Measurements from ENCODE around the gene DTD1. TPM values are rescaled to one million over a fixed set of nuclear protein-coding genes. Genes with fewer than 3 reads are reported as not detected.
A peak's percentile ranks its signal among the peaks of the same experiment; 100 is the strongest.

Gene DTD1
- total RNA-seq, 1 donor from 2014 or later, result 23.7 TPM

- no peaks in the 10 kb centered on the region for H3K36me3 Mint-ChIP-seq
- peak overlapping the region; percentile 52 for H3K27ac Mint-ChIP-seq
Measured at GRCh38 chr20:18671203-18671710, 83.4 kb downstream of the DTD1 start.

GRCh38 chr20:18672834-18673233 is 85.0 kb downstream of the DTD1 start:
- TF ChIP-seq CTCF (IDR thresholded peaks at IDR 0.05; ENCODE audit: unreplicated experiment), result no peak
- Mint-ChIP-seq H3K27ac (no peak overlapping the region), H3K27me3 (ENCODE audit: low read depth) (no peaks in the 10 kb centered on the region), H3K36me3 (no peaks in the 10 kb centered on the region), H3K4me1 (peaks cover 31% of the 10 kb centered on the region), H3K4me3 (no peak overlapping the region), H3K9me3 (no peaks in the 10 kb centered on the region)
- DNase-seq (ENCODE audit: low spot score in 2 of 2, unreplicated experiment in 2 of 2), result no peak

More at GRCh38 chr20:18671203-18671710, 83.4 kb downstream of the DTD1 start:
- Mint-ChIP-seq H3K9me3 (no peaks in the 10 kb centered on the region), H3K4me3 (no peak overlapping the region), H3K27me3 (ENCODE audit: low read depth) (no peaks in the 10 kb centered on the region), H3K4me1 (peaks cover 32% of the 10 kb centered on the region)
- TF ChIP-seq CTCF (IDR thresholded peaks at IDR 0.05; ENCODE audit: unreplicated experiment), result no peak
- DNase-seq (ENCODE audit: low spot score in 2 of 2, unreplicated experiment in 2 of 2), result no peak

- Mint-ChIP-seq H3K4me1 (peaks cover 11% of the 10 kb centered on the region), H3K27me3 (ENCODE audit: low read depth) (no peaks in the 10 kb centered on the region), H3K27ac (no peak overlapping the region), H3K4me3 (no peak overlapping the region), H3K36me3 (no peaks in the 10 kb centered on the region), H3K9me3 (no peaks in the 10 kb centered on the region)
- TF ChIP-seq CTCF (IDR thresholded peaks at IDR 0.05; ENCODE audit: unreplicated experiment), result no peak
- no peak for DNase-seq (ENCODE audit: low spot score in 2 of 2, unreplicated experiment in 2 of 2)
Measured at GRCh38 chr20:18676396-18676795, 88.5 kb downstream of the DTD1 start.

GRCh38 chr20:18677126-18677525 is 89.3 kb downstream of the DTD1 start:
- no peak for TF ChIP-seq CTCF (IDR thresholded peaks at IDR 0.05; ENCODE audit: unreplicated experiment)
- Mint-ChIP-seq H3K36me3 (no peaks in the 10 kb centered on the region), H3K27me3 (ENCODE audit: low read depth) (no peaks in the 10 kb centered on the region), H3K9me3 (no peaks in the 10 kb centered on the region), H3K4me3 (no peak overlapping the region), H3K27ac (no peak overlapping the region), H3K4me1 (peaks cover 8% of the 10 kb centered on the region)
- DNase-seq (ENCODE audit: low spot score in 2 of 2, unreplicated experiment in 2 of 2), result no peak

DNA sequence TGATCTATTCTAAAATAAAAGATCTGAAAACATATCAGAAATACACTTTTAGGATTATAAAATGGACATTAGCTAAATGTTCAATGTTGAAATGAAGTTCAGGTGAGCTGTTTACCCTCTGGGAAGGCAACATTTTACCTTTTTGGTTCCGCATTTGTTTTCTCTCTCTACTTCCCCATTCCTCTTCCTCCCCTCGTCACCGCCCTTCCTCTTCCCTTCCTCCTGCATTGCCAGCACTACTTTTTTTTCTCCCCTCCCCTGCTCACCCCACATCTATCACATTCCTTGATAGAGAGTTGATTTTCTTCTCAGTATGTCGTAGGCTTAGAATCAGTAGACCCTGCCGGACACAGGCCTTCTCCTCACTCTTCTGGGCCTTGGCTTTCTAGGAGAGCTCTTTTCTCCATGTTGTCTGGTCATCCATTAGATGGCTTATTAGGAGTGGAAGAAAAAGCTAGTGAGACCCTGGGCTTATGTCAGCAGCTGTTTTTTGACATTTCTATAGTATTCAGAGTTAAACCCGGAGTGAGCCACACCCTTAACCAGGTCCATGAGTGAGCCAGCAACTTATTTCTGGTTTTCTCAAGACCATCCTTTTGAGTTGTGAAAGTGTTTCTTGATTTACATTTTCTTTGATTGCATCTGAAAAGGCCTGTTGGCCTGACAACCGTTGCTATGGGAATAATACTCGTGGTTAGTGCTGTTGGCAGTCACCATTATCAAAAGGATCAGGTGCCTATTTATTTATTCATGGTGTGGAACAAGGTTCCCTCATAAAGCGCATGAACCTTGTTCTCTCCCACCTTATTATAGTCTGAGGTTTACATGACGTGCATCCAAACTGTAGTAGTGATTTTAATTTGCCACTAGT is 90.9 kb downstream of the DTD1 start:
- TF ChIP-seq CTCF (IDR thresholded peaks at IDR 0.05; ENCODE audit: unreplicated experiment), result no peak
- Mint-ChIP-seq H3K4me1 (peaks cover 2% of the 10 kb centered on the region), H3K36me3 (no peaks in the 10 kb centered on the region), H3K4me3 (no peak overlapping the region), H3K27me3 (ENCODE audit: low read depth) (no peaks in the 10 kb centered on the region), H3K9me3 (no peaks in the 10 kb centered on the region), H3K27ac (no peak overlapping the region)
- no peak for DNase-seq (ENCODE audit: low spot score in 2 of 2, unreplicated experiment in 2 of 2)

Measured in mesothelial cell of epicardium (in vitro differentiated cells).